ENCODE data around the gene CAVIN2. TPM values are rescaled to one million over a fixed set of nuclear protein-coding genes. Genes with fewer than 3 reads are reported as not detected.

The CAVIN2 gene
- total and polyA plus RNA-seq, 2 donors (not counting 3 experiments of a cell fraction or from before 2014, with no cell fraction given), result 202 to 260 TPM

DNA sequence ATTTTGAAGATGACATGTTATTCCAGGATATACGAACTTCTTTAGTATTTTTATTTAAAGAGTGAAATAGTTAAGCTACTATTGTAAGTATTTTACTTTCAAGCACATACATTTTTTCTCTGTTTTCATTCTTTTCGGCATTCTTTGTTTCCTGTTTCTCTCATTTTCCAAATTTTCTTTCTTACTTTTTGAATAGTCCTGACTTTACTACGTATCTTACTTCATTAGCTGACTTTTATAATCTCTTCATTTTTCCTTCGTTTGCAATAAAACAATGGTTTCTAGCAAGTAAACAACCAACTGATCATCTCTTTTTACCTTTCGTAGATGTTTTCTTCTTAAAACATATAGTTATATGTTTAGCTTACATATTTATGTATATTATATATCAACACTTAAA is 11.8 kb downstream of the CAVIN2 start:
- TF ChIP-seq, protein P1, sequence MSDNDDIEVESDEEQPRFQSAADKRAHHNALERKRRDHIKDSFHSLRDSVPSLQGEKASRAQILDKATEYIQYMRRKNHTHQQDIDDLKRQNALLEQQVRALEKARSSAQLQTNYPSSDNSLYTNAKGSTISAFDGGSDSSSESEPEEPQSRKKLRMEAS (IDR thresholded peaks at IDR 0.05; ENCODE audit: insufficient read depth, insufficient read length), result no peak
- TF ChIP-seq FOS (IDR thresholded peaks at IDR 0.05; ENCODE audit: borderline replicate concordance, insufficient read depth, low read length), result no peak
- TF ChIP-seq POLR2A (IDR thresholded peaks at IDR 0.05; ENCODE audit: low read depth, low read length), result no peak
- no peak for TF ChIP-seq EZH2 (IDR thresholded peaks at IDR 0.05; ENCODE audit: borderline replicate concordance, low read depth, low read length, severe bottlenecking)
- no peak for TF ChIP-seq JUN (IDR thresholded peaks at IDR 0.05; ENCODE audit: borderline replicate concordance, insufficient read depth, insufficient read length, low read depth)
- TF ChIP-seq, protein P2, sequence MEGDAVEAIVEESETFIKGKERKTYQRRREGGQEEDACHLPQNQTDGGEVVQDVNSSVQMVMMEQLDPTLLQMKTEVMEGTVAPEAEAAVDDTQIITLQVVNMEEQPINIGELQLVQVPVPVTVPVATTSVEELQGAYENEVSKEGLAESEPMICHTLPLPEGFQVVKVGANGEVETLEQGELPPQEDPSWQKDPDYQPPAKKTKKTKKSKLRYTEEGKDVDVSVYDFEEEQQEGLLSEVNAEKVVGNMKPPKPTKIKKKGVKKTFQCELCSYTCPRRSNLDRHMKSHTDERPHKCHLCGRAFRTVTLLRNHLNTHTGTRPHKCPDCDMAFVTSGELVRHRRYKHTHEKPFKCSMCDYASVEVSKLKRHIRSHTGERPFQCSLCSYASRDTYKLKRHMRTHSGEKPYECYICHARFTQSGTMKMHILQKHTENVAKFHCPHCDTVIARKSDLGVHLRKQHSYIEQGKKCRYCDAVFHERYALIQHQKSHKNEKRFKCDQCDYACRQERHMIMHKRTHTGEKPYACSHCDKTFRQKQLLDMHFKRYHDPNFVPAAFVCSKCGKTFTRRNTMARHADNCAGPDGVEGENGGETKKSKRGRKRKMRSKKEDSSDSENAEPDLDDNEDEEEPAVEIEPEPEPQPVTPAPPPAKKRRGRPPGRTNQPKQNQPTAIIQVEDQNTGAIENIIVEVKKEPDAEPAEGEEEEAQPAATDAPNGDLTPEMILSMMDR (IDR thresholded peaks at IDR 0.05; ENCODE audit: extremely low read depth in 1 of 2, insufficient read depth in 1 of 2, low read depth in 1 of 2, low read length in 2 of 2), result no peak
- TF ChIP-seq MYC (IDR thresholded peaks at IDR 0.05; ENCODE audit: low read depth, low read length), result no peak
- TF ChIP-seq POLR2AphosphoS5 (IDR thresholded peaks at IDR 0.05; ENCODE audit: insufficient read depth, low read depth, low read length), result no peak
- Histone ChIP-seq H3K4me1 (ENCODE audit: control insufficient read depth, extremely low read depth, insufficient read depth, low read length) (peaks cover 51% of the 10 kb centered on the region), H3K27ac (ENCODE audit: insufficient read depth, low read depth, low read length) (no peak overlapping the region), H4K20me1 (replicated peaks; ENCODE audit: control insufficient read depth, extremely low read depth, insufficient read depth, low read length) (peaks cover 6% of the 10 kb centered on the region), H3K36me3 (ENCODE audit: control insufficient read depth in 2 of 2, extremely low read depth in 1 of 2, insufficient read depth in 2 of 2, low read length in 2 of 2) (peaks cover 15 to 28% of the 10 kb centered on the region in 2 experiments), H3K9ac (replicated peaks; ENCODE audit: extremely low read depth, insufficient read depth, low read length) (no peak overlapping the region), H3K79me2 (ENCODE audit: control insufficient read depth, insufficient read depth, low read length) (peaks cover 38% of the 10 kb centered on the region), H3K4me2 (ENCODE audit: insufficient read depth, low read length) (no peak overlapping the region), H3K4me3 (replicated peaks in 1 of 3; ENCODE audit: insufficient read depth in 1 of 3, low read depth in 1 of 3, low read length in 3 of 3) (no peak overlapping the region), H3K9me3 (replicated peaks; ENCODE audit: control insufficient read depth, insufficient read depth, low read length) (no peaks in the 10 kb centered on the region), H3K9me1 (replicated peaks; ENCODE audit: control insufficient read depth, extremely low read depth, insufficient read depth, low read length) (no peaks in the 10 kb centered on the region), H3K27me3 (ENCODE audit: control insufficient read depth in 2 of 2, insufficient read depth in 2 of 2, low read length in 2 of 2) (no peaks in the 10 kb centered on the region), H2AFZ (ENCODE audit: low read depth, low read length) (no peak overlapping the region)
- dilution Hi-C loops (cut with MboI; ENCODE audit: extremely low pct_ligation_motif_present, low sequenced_read_pairs) (no loop called here), intact Hi-C loops (cut with micrococcal nuclease) (no loop called here)
- no peak for FAIRE-seq
- CTCF ChIA-PET, result interaction anchor here (0.9 to 13.9 kb wide), 8 partner anchors 18 to 327 kb away, joined by 3 to 186 read pairs (median 4); no protein-coding TSS in a partner anchor
- no peak for DNase-seq (ENCODE audit: low read depth, low spot score)
- no TSS peak for BruUV-seq (replicated peaks)
- POLR2A ChIA-PET, result interaction anchor here (1.2 to 1.4 kb wide), 2 partner anchors 12 to 327 kb away, joined by 3 to 4 read pairs; partner anchors contain the start of gene CAVIN2
